OCI-LY1 (cell line): ENCODE measurements around the gene BHLHA15.

Experiments used
- CTCF ChIP-seq: fragments of 200-600 bp; sonication (generic), shearing (Covaris generic); IDR thresholded peaks from 2 replicates; pipeline ENCODE4 v1.5.1; 2017; ENCODE audit warnings: mild to moderate bottlenecking, antibody characterized with exemption, low read length, moderate library complexity, mixed read lengths
- EZH2 ChIP-seq: fragments of 200-600 bp; sonication (generic), shearing (Covaris generic); IDR thresholded peaks from 2 replicates; pipeline ENCODE4 v1.8.0; 2017; ENCODE audit warnings: borderline replicate concordance, mixed run types, mild to moderate bottlenecking, antibody characterized with exemption, low read length, moderate library complexity, mixed read lengths

GRCh38 chr7:98193474-98194180 is 17.6 kb upstream of the BHLHA15 start:
- TF ChIP-seq CTCF (no peak), EZH2 (no peak)
